Measurements from ENCODE around the gene INPP5A.
A peak's percentile ranks its signal among the peaks of the same experiment; 100 is the strongest.
"Not testable (repeated sequence)": the region's sequence is repeated elsewhere in the genome, so short reads cannot be mapped to it uniquely, and the experiment has no call there.

INPP5A gene

DNA sequence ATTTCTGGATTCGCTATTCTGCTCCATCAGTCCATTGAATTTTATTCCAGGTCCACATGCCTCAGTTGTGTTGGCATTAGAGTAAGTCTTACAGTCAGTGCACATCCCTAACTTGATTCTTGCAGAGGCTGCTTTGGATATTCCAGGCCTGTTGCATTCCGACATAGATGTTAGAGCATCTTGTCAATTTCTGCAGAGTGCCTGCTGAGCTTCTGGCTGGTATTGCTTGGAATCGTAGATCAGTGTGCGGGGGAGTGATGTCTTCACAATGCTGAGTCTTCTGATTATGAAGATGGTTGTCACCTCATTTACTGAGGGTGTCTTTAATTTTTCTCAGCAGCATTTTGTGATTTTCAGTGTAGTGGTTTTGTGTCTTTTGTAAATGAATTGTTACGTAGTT, 45.2 kb downstream of the INPP5A start:
- DNase-seq (ENCODE audit: low read depth) = no peak

GRCh38 chr10:132583456-132583855, 45.9 kb downstream of the INPP5A start:
- DNase-seq (ENCODE audit: low read depth) = no peak

DNA sequence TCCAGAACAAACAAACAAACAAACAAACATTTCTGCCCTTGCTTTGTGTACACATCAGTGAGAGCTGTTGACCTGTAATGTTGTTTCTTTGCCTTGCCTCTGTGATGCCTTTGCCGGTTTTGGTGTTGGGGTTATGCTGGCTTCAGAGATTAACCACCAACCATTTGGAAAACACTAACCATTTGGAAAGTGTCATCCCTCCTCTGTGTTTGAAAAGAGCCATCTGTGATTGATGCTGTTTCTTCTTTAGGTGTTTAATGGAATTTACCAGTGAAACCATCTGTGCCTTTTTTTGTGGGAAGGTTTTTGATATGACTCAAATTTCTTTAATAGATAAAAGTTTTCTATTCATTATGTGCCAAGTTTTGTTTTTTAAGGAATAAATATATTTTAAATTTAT, 46.5 kb downstream of the INPP5A start:
- no peak for DNase-seq (ENCODE audit: low read depth)

DNA sequence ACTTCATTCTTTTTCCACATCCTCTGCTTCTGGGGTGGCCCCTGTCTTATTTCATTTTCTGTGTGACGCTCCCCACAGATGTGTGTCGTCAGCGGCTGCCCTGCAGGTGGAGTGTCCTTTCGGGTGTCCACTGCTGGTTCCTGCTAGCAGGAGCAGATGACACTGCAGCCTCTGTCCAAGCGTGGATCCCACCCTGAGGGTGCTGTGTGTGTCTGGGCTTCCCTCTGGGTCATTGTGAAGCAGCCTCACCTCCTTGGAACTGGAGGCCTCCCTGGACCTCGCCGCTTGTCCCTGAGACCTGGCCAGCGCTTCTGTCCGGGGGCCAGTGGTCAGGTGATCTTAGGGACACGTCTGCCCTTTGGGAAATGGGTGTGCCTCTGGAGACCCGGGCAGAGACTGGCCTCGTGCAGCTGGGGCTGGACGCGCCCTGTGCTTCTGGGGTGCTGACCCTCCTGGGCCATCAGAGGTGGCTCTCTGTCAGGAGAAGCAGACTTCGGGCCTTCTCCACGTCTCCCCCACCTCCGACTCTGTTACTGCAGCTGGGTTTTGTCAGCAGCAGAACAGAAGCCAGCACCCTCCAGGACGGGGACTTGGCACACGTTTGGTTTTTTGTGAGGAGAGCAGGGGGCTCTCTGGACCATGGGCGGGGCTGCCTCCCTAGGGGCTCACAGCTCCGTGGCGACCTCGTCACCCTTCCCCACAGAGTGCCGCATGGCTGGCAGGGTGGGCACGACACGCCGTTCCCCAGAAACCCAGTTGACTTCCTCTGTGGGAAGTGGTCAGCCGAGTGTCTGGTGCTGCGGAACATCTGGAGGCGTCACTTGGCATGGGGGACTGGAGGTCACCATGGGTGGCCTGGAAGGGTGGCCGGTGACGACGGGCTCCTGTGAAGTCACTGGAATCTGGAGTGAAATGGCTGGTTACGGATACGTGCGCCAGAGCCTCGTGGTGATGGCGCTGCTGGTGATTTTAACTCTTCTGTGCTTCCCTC, 48.4 kb downstream of the INPP5A start:
- DNase-seq (ENCODE audit: low read depth) = no peak

DNA sequence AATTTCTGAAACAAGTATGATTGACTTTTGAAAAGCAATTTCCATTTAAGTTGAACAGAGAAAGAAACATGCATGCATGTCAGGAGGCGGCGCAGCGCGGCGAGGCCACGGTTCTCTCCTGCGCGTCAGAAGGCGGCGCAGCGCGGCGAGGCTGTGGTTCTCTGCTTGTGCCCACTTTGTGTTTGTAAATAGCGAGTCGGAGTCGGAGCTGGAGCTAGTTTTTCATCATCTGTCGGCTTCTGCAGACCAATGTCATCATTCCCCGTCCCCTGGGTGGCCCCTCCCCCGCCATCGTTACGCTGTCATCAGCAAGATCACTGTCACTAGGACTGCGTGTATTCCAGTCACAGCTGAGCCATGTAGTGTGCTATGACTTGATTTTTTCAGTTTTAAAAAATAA, 49.2 kb downstream of the INPP5A start:
- DNase-seq (ENCODE audit: low read depth) = no peak

GRCh38 chr10:132587175-132587574, 49.6 kb downstream of the INPP5A start:
- DNase-seq (ENCODE audit: low read depth) = no peak

DNA sequence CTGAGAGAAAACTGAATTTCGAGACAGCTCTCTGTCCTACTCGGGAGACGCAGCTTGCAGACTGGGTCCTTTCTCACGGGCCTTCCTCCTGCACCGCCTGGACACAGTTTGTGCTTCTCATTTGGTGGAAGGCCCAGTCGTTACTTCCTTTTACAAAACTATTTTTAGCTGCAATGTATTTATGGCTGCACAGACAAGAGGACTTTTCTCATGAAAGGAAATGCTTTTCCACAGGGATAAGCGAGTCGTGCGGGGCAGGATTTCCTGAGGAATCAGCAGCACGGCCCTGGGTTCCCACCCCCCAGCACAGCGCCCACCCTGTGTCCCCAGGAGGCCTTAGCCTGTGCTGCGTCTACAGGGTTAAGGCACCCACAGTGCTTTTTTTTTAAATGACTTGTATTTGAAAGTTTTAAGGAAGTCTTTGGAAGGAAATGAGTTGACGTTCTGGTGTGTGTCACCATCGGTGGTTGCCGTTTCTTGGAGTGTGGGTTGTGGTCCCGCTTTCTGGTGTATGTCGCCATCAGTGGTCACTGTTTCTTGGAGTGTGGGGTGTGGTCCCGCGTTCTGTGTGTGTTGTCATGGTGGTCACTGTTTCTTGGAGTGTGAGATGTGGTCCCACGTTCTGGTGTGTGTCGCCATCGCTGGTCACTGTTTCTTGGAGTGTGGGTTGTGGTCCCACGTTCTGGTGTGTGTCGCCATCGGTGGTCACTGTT, 50.9 kb downstream of the INPP5A start:
- no peak for DNase-seq (ENCODE audit: low read depth)

DNA sequence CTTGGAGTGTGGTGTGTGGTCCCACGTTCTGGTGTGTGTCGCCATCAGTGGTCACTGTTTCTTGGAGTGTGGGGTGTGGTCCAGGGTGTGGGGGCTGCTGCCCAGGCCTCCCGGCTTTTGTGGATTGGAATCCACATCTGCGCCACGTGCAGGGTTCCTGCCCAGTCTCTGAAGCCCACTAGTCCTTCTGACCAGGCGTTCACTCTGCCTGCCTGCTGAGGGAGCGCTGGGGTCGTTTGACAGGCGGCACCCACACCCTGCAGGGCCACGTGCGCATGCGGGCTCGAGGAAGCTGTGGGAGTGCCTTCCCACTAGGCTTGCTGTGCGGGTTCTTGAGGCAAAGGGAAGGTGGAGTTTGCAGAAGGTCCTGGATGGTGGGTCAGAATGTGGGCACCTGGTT, 51.4 kb downstream of the INPP5A start:
- no peak for DNase-seq (ENCODE audit: low read depth)

DNA sequence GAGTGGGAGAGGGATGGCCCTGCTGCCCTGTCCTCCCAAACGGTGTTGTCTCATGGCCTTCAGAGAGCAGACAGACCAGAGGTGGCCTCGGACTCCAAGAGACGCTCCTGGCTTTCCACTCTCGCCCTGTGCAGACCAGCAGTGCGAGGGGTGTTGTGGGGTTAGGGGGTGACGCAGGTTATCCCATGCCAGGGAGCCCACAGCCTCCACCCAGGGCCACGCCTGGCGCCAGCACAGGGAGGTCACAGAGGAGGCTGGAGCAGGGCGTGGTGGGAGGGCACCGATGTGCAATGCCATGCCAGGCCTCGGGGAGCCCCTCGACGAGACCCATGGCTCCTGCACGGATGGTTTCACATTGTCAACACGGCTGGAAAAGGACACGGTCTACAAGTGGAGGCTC, 52.1 kb downstream of the INPP5A start:
- no peak for DNase-seq (ENCODE audit: low read depth)

DNA sequence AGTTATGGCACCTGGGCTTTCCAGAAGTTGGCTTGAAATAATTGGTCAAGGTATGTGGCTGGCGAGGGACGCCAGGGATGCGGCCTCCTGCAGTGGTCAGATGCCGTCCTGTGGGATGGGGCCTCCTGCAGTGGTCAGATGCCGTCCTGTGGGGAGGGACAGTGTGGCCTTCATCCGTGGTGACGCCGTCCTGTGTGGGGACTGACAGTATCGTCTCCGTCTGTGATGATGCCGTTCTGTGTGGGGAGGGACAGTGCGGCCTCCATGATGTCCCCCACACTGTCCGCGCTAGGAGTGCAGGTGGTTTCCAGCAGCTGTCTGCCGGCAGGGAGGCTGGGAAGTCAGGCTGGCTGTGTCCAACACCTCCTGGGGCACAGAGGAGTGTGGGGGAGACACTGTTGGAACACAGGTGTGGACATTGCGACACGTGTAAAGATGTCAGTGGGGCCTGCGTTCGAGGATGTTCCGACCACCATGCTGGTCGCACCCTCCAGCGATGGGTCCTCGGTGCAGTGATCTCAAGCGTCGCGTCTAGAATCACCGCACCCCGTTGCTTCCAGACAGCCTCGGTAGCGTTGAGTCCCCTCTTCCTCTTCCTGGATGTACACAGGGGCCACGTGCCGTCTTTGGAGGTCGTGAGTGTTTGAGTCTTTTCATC, 52.6 kb downstream of the INPP5A start:
- DNase-seq (ENCODE audit: low read depth) = no peak

- no peak for DNase-seq (ENCODE audit: low read depth)
Measured at GRCh38 chr10:132590752-132591121, 53.1 kb downstream of the INPP5A start.

DNA sequence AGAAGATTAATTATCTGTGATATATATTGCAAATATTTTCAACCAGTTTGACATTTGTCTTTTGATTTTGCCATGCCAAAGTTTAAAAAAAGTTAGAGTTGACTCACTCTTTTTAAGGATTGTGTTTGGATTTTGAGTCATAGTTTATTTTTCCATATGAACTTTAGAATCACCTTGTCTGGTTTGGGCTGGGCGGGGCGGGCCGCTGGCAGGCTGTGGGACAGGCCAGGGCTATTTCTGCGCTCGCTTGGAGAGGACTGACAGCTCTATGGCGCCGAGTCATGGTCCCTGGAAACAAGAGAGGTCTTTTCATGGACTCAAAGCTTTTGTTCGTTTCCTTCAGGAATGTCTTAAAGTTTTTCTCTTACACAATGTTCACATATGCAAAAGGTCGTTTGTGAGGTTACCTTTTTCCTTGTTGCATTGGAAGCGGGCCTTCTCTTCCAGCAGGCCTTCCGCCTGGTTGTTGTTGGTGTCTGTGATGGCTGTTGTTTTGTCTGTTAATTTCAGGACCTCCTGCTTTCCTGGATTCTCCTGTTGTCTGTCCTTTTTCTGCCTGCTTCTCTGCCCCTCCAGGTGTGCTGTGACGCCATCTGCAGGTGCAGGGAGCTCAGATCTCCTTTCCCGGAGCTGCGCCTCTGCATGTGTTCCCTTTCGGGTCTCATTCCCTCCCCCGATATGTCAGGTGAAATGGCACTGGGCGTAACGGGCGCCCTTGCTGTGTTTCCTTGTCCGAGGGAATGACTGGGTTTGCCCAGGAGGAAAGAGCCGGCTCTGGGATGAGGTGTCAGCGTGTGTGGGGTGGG, 53.8 kb downstream of the INPP5A start:
- peak; percentile 21 for DNase-seq (ENCODE audit: low read depth)

DNA sequence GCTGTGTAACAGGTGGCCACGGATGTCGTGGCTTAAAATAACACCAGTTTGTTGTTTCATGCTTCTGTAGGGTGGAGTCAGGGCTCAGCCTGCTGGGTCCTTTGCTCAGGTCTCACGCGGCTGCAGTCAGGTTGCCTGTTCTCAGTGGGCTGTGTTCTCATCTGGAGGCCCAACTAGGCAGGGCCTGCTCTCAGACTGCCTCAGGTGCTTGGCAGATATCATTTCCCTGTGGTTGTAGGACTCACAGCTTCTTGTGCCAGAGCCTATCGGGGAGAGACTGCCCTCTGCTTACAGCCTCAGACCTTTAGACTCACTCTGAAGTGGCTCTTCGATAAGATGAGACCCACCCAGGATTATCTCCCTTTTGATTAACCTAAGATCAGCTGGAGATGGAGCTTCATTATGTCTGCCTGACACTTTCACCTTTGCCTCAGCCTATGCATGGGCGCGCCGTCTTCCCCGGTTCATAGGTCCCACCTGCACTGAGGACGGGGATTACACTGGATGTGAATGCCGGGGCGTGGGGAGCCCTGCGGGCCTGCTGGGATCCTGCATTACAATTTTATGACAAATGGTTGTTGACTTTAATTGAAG, 55.3 kb downstream of the INPP5A start:
- no peak for DNase-seq (ENCODE audit: low read depth)

GRCh38 chr10:132593389-132593788, 55.8 kb downstream of the INPP5A start:
- no peak for DNase-seq (ENCODE audit: low read depth)

GRCh38 chr10:132593900-132594876, 56.6 kb downstream of the INPP5A start:
- DNase-seq (ENCODE audit: low read depth) = no peak

GRCh38 chr10:132595021-132595420, 57.4 kb downstream of the INPP5A start:
- DNase-seq (ENCODE audit: low read depth) = no peak

DNA sequence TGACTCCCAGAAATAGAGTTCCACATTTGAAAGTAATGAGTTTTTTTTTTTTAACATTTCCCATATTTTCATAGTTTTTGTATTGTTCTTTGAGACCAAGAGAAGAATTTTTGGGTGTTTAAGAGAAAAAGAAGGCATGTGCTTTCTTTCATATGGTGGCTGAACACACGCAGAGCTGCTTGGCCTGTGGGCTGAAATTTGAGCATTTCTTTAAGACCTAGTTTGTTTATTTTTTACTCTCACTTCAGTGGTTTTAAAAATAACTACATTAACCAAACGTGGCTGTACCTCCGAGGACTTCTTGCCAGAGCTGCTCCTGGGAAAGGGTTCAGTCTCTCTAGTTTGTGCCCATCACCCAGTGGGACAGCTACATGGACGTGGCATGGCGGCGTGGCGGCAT, 58.3 kb downstream of the INPP5A start:
- DNase-seq (ENCODE audit: low read depth) = no peak

- DNase-seq (ENCODE audit: low read depth) = no peak
Measured at GRCh38 chr10:132596742-132597279, 59.2 kb downstream of the INPP5A start.

- no peak for DNase-seq (ENCODE audit: low read depth)
Measured at GRCh38 chr10:132597654-132598053, 60.1 kb downstream of the INPP5A start.

DNA sequence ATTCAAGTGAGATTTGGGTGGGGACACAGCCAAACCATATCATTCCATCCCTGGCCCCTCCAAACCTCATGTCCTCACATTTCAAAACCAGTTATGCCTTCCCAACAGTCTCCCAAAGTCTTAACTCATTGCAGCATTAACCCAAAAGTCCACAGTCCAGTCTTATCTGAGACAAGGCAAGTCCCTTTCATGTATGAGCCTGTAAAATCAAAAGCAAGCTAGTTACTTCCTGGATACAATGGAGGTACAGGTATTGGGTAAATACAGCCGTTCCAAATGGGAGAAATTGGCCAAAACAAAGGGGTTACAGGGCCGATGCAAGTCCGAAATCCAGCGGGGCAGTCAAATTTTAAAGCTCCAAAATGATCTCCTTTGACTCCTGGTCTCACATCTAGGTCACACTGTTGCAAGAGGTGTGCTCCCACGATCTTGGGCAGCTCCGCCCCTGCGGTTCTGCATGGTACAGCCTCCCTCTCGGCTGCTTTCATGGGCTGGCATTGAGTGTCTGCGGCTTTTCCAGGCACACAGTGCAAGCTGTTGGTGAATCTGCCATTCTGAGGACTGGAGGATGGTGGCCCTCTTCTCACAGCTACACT, 61.5 kb downstream of the INPP5A start:
- DNase-seq (ENCODE audit: low read depth) = not testable (repeated sequence)
